ENCODE data around the gene TIMM9.

TIMM9 gene

GRCh38 chr14:58398895-58399294 is 28.4 kb downstream of the TIMM9 start:
- Histone ChIP-seq H3K27ac (ENCODE audit: low read depth in 2 of 2, low read length in 2 of 2) (no peak overlapping the region), H3K27me3 (ENCODE audit: control insufficient read depth in 2 of 2, insufficient read depth in 2 of 2, low read length in 2 of 2) (no peaks in the 10 kb centered on the region), H3K9ac (ENCODE audit: low read depth in 1 of 2, low read length in 2 of 2) (no peak overlapping the region), H3K4me1 (ENCODE audit: control insufficient read depth in 2 of 2, insufficient read depth in 2 of 2, low read length in 2 of 2) (peaks cover 7 to 9% of the 10 kb centered on the region in 2 donors), H3K36me3 (ENCODE audit: control insufficient read depth in 2 of 2, insufficient read depth in 2 of 2, low read length in 2 of 2) (no peaks in the 10 kb centered on the region), H3K9me3 (ENCODE audit: control insufficient read depth in 2 of 2, low read length in 2 of 2) (no peaks in the 10 kb centered on the region), H3K4me3 (ENCODE audit: low read length in 2 of 2) (no peak overlapping the region)

- H3K9me3 ChIP-seq (ENCODE audit: control insufficient read depth in 2 of 2, low read length in 2 of 2), result no peaks in the 10 kb centered on the region
- H3K27ac ChIP-seq (ENCODE audit: low read depth in 2 of 2, low read length in 2 of 2), result no peak overlapping the region
- H3K9ac ChIP-seq (ENCODE audit: low read depth in 1 of 2, low read length in 2 of 2), result no peak overlapping the region
- no peaks in the 10 kb centered on the region for H3K36me3 ChIP-seq (ENCODE audit: control insufficient read depth in 2 of 2, insufficient read depth in 2 of 2, low read length in 2 of 2)
- no peak overlapping the region for H3K4me3 ChIP-seq (ENCODE audit: low read length in 2 of 2)
- no peaks in the 10 kb centered on the region for H3K27me3 ChIP-seq (ENCODE audit: control insufficient read depth in 2 of 2, insufficient read depth in 2 of 2, low read length in 2 of 2)
- H3K4me1 ChIP-seq (ENCODE audit: control insufficient read depth in 2 of 2, insufficient read depth in 2 of 2, low read length in 2 of 2), result peaks cover 7 to 9% of the 10 kb centered on the region in 2 donors
Observed at GRCh38 chr14:58398495-58398894, 28.8 kb downstream of the TIMM9 start.

- Histone ChIP-seq H3K27me3 (ENCODE audit: control insufficient read depth in 2 of 2, insufficient read depth in 2 of 2, low read length in 2 of 2) (no peaks in the 10 kb centered on the region), H3K9me3 (ENCODE audit: control insufficient read depth in 2 of 2, low read length in 2 of 2) (no peaks in the 10 kb centered on the region), H3K4me1 (ENCODE audit: control insufficient read depth in 2 of 2, insufficient read depth in 2 of 2, low read length in 2 of 2) (peaks cover 7 to 9% of the 10 kb centered on the region in 2 donors), H3K9ac (ENCODE audit: low read depth in 1 of 2, low read length in 2 of 2) (no peak overlapping the region), H3K36me3 (ENCODE audit: control insufficient read depth in 2 of 2, insufficient read depth in 2 of 2, low read length in 2 of 2) (no peaks in the 10 kb centered on the region), H3K27ac (ENCODE audit: low read depth in 2 of 2, low read length in 2 of 2) (no peak overlapping the region), H3K4me3 (ENCODE audit: low read length in 2 of 2) (no peak overlapping the region)
Observed at GRCh38 chr14:58397156-58397555, 30.2 kb downstream of the TIMM9 start.

GRCh38 chr14:58395812-58396788 is 31.2 kb downstream of the TIMM9 start, which contains the start of gene TOMM20L:
Gene TOMM20L (plus strand): TSS chr14:58395930. CDS start chr14:58395958, 28 bp downstream.
- no peaks in the 10 kb centered on the region for H3K9me3 ChIP-seq (ENCODE audit: control insufficient read depth in 2 of 2, low read length in 2 of 2)
- H3K4me1 ChIP-seq (ENCODE audit: control insufficient read depth in 2 of 2, insufficient read depth in 2 of 2, low read length in 2 of 2), result peaks cover 7 to 9% of the 10 kb centered on the region in 2 donors
- H3K4me3 ChIP-seq (ENCODE audit: low read length in 2 of 2), result peak within 1 kb of the TSS; percentile 74 to 79
- no peaks in the 10 kb centered on the region for H3K27me3 ChIP-seq (ENCODE audit: control insufficient read depth in 2 of 2, insufficient read depth in 2 of 2, low read length in 2 of 2)
- peak within 1 kb of the TSS; percentile 75 to 82 for H3K27ac ChIP-seq (ENCODE audit: low read depth in 2 of 2, low read length in 2 of 2)
- H3K36me3 ChIP-seq (ENCODE audit: control insufficient read depth in 2 of 2, insufficient read depth in 2 of 2, low read length in 2 of 2), result no peaks in the 10 kb centered on the region
- peak within 1 kb of the TSS; percentile 66 to 90 for H3K9ac ChIP-seq (ENCODE audit: low read depth in 1 of 2, low read length in 2 of 2)

- Histone ChIP-seq H3K27me3 (ENCODE audit: control insufficient read depth in 2 of 2, insufficient read depth in 2 of 2, low read length in 2 of 2) (no peaks in the 10 kb centered on the region), H3K27ac (ENCODE audit: low read depth in 2 of 2, low read length in 2 of 2) (peak overlapping the region; percentile 75 to 82), H3K9ac (ENCODE audit: low read depth in 1 of 2, low read length in 2 of 2) (peak overlapping the region in 1 of 2 donors; percentile 90), H3K4me1 (ENCODE audit: control insufficient read depth in 2 of 2, insufficient read depth in 2 of 2, low read length in 2 of 2) (peaks cover 7 to 9% of the 10 kb centered on the region in 2 donors), H3K4me3 (ENCODE audit: low read length in 2 of 2) (peak overlapping the region; percentile 74 to 79), H3K9me3 (ENCODE audit: control insufficient read depth in 2 of 2, low read length in 2 of 2) (no peaks in the 10 kb centered on the region), H3K36me3 (ENCODE audit: control insufficient read depth in 2 of 2, insufficient read depth in 2 of 2, low read length in 2 of 2) (no peaks in the 10 kb centered on the region)
Observed at GRCh38 chr14:58395562-58395811, 31.8 kb downstream of the TIMM9 start.

- H3K27me3 ChIP-seq (ENCODE audit: control insufficient read depth in 2 of 2, insufficient read depth in 2 of 2, low read length in 2 of 2), result no peaks in the 10 kb centered on the region
- H3K9me3 ChIP-seq (ENCODE audit: control insufficient read depth in 2 of 2, low read length in 2 of 2), result no peaks in the 10 kb centered on the region
- no peak overlapping the region for H3K27ac ChIP-seq (ENCODE audit: low read depth in 2 of 2, low read length in 2 of 2)
- H3K9ac ChIP-seq (ENCODE audit: low read depth in 1 of 2, low read length in 2 of 2), result no peak overlapping the region
- no peaks in the 10 kb centered on the region for H3K36me3 ChIP-seq (ENCODE audit: control insufficient read depth in 2 of 2, insufficient read depth in 2 of 2, low read length in 2 of 2)
- no peak overlapping the region for H3K4me3 ChIP-seq (ENCODE audit: low read length in 2 of 2)
- H3K4me1 ChIP-seq (ENCODE audit: control insufficient read depth in 2 of 2, insufficient read depth in 2 of 2, low read length in 2 of 2), result peaks cover 3 to 4% of the 10 kb centered on the region in 2 donors
Observed at GRCh38 chr14:58390830-58391229, 36.5 kb downstream of the TIMM9 start.

GRCh38 chr14:58376791-58377190 is 50.5 kb downstream of the TIMM9 start:
- Histone ChIP-seq H3K27me3 (ENCODE audit: control insufficient read depth in 2 of 2, insufficient read depth in 2 of 2, low read length in 2 of 2) (no peaks in the 10 kb centered on the region), H3K27ac (ENCODE audit: low read depth in 2 of 2, low read length in 2 of 2) (no peak overlapping the region)

GRCh38 chr14:58368956-58369355 is 58.4 kb downstream of the TIMM9 start:
- Histone ChIP-seq H3K27me3 (ENCODE audit: control insufficient read depth in 2 of 2, insufficient read depth in 2 of 2, low read length in 2 of 2) (no peaks in the 10 kb centered on the region), H3K9me3 (ENCODE audit: control insufficient read depth in 2 of 2, low read length in 2 of 2) (no peaks in the 10 kb centered on the region), H3K9ac (ENCODE audit: low read depth in 1 of 2, low read length in 2 of 2) (no peak overlapping the region), H3K4me3 (ENCODE audit: low read length in 2 of 2) (no peak overlapping the region), H3K36me3 (ENCODE audit: control insufficient read depth in 2 of 2, insufficient read depth in 2 of 2, low read length in 2 of 2) (peaks cover 51 to 61% of the 10 kb centered on the region in 2 donors), H3K27ac (ENCODE audit: low read depth in 2 of 2, low read length in 2 of 2) (no peak overlapping the region), H3K4me1 (ENCODE audit: control insufficient read depth in 2 of 2, insufficient read depth in 2 of 2, low read length in 2 of 2) (no peaks in the 10 kb centered on the region)

More at GRCh38 chr14:58376791-58377190, 50.5 kb downstream of the TIMM9 start:
- Histone ChIP-seq H3K4me3 (ENCODE audit: low read length in 2 of 2) (no peak overlapping the region), H3K9ac (ENCODE audit: low read depth in 1 of 2, low read length in 2 of 2) (no peak overlapping the region), H3K9me3 (ENCODE audit: control insufficient read depth in 2 of 2, low read length in 2 of 2) (no peaks in the 10 kb centered on the region), H3K36me3 (ENCODE audit: control insufficient read depth in 2 of 2, insufficient read depth in 2 of 2, low read length in 2 of 2) (peaks cover 18 to 24% of the 10 kb centered on the region in 2 donors), H3K4me1 (ENCODE audit: control insufficient read depth in 2 of 2, insufficient read depth in 2 of 2, low read length in 2 of 2) (no peaks in the 10 kb centered on the region)

- Histone ChIP-seq H3K27me3 (ENCODE audit: control insufficient read depth in 2 of 2, insufficient read depth in 2 of 2, low read length in 2 of 2) (no peaks in the 10 kb centered on the region), H3K4me1 (ENCODE audit: control insufficient read depth in 2 of 2, insufficient read depth in 2 of 2, low read length in 2 of 2) (no peaks in the 10 kb centered on the region), H3K27ac (ENCODE audit: low read depth in 2 of 2, low read length in 2 of 2) (no peak overlapping the region), H3K36me3 (ENCODE audit: control insufficient read depth in 2 of 2, insufficient read depth in 2 of 2, low read length in 2 of 2) (peaks cover 49 to 59% of the 10 kb centered on the region in 2 donors), H3K4me3 (ENCODE audit: low read length in 2 of 2) (no peak overlapping the region), H3K9ac (ENCODE audit: low read depth in 1 of 2, low read length in 2 of 2) (no peak overlapping the region), H3K9me3 (ENCODE audit: control insufficient read depth in 2 of 2, low read length in 2 of 2) (no peaks in the 10 kb centered on the region)
Observed at GRCh38 chr14:58367296-58367695, 60.0 kb downstream of the TIMM9 start.

- H3K9ac ChIP-seq (ENCODE audit: low read depth in 1 of 2, low read length in 2 of 2), result no peak overlapping the region
- no peaks in the 10 kb centered on the region for H3K9me3 ChIP-seq (ENCODE audit: control insufficient read depth in 2 of 2, low read length in 2 of 2)
- no peaks in the 10 kb centered on the region for H3K27me3 ChIP-seq (ENCODE audit: control insufficient read depth in 2 of 2, insufficient read depth in 2 of 2, low read length in 2 of 2)
- no peak overlapping the region for H3K4me3 ChIP-seq (ENCODE audit: low read length in 2 of 2)
- H3K4me1 ChIP-seq (ENCODE audit: control insufficient read depth in 2 of 2, insufficient read depth in 2 of 2, low read length in 2 of 2), result no peaks in the 10 kb centered on the region
- H3K36me3 ChIP-seq (ENCODE audit: control insufficient read depth in 2 of 2, insufficient read depth in 2 of 2, low read length in 2 of 2), result peaks cover 57 to 62% of the 10 kb centered on the region in 2 donors
- H3K27ac ChIP-seq (ENCODE audit: low read depth in 2 of 2, low read length in 2 of 2), result no peak overlapping the region
Observed at GRCh38 chr14:58364316-58364715, 63.0 kb downstream of the TIMM9 start.

Data from mucosa of rectum (tissue), 2 donors.